Vagina (tissue), 2 donors: ENCODE results near the gene C2orf76. TPM values are rescaled to one million over a fixed set of nuclear protein-coding genes. Genes with fewer than 3 reads are reported as not detected.
A peak's percentile ranks its signal among the peaks of the same experiment; 100 is the strongest.

Source experiments
- DNase-seq, 2 donors: peaks; one replicate each; pipeline ENCODE4 v3.0.0-alpha.2; 2017; ENCODE audit errors: extremely low spot score in 2 of 2
- H3K27ac ChIP-seq: fragments of 200-600 bp; sonication (generic); one replicate; pipeline ENCODE4 v1.5.1; 2019
- H3K27me3 ChIP-seq: fragments of 200-600 bp; sonication (generic); one replicate; pipeline ENCODE4 v1.5.1; 2019
- H3K36me3 ChIP-seq, 2 donors: fragments of 200-600 bp; sonication (generic); one replicate each; pipeline ENCODE4 v1.5.1; 2017 to 2019
- H3K4me1 ChIP-seq: fragments of 200-600 bp; sonication (generic); one replicate; pipeline ENCODE4 v1.5.1; 2019
- H3K4me3 ChIP-seq, 2 donors: fragments of 200-600 bp; sonication (generic); 1 replicate in 1 of 2; 2 replicates in 1 of 2; pipeline ENCODE4 v1.5.1; 2016 to 2019
- H3K9me3 ChIP-seq: fragments of 200-600 bp; sonication (generic); one replicate; pipeline ENCODE4 v1.5.1; 2019
- POLR2A ChIP-seq, 2 donors: fragments of 450-650 bp; IDR thresholded peaks; one replicate each; pipeline ENCODE4 v1.6.1; 2017; ENCODE audit warnings: antibody characterized with exemption in 2 of 2, mild to moderate bottlenecking in 2 of 2, moderate library complexity in 2 of 2
- POLR2AphosphoS5 ChIP-seq, 2 donors: sonication (generic); formaldehyde crosslinking; IDR thresholded peaks; one replicate each; pipeline ENCODE4 v1.9.0; 2017; ENCODE audit warnings: antibody characterized with exemption in 2 of 2, mild to moderate bottlenecking in 2 of 2, low read depth in 1 of 2; ENCODE audit not compliant: insufficient read depth in 1 of 2
- intact Hi-C: fragments of 100-400 bp; cut with DNase I; formaldehyde crosslinking; loops from one replicate; pipeline ENCODE4 v1.15.1; 2023
- total RNA-seq: library from RNA; depleted of rRNA; stranded (reverse); fragments of >200 nt; gene quantifications from one replicate; pipeline ENCODE4 v1.2.3, GENCODE V29; 2016
- TF ChIP-seq, protein P1 (sequence below), 3 experiments: fragments of 450-650 bp in 2 of 3; fragments of 200-600 bp in 1 of 3; sonication (generic) in 1 of 3; IDR thresholded peaks; one replicate each; pipeline ENCODE4 v1.5.1; 2017 to 2019; ENCODE audit warnings: antibody characterized with exemption in 3 of 3, mild to moderate bottlenecking in 2 of 3, moderate library complexity in 2 of 3

C2orf76 gene
- total RNA-seq, 1 donor from 2014 or later = 3.7 TPM

DNA sequence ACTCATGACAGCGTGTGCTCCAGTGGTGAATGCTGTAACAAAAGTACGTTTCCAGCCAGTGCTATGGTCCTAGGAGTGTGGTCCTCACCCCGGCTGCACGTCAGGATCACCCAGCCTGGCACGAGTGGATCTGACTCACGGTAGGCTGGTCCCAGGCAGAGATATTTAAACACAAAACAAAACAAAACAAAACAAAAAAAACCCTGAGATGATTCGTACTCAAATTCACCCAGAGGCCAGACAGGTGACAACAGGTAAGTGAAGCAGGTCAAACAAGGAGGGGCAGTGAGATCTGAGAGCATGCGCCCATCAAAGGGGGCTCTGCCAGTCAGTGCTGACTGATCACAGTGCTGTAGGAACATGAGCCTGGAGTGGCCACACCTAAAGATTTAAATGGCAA lies 43.2 kb downstream of the C2orf76 start:
- H3K4me1 ChIP-seq = peaks cover 4% of the 10 kb centered on the region
- peak overlapping the region; percentile 7 for H3K27ac ChIP-seq
- H3K4me3 ChIP-seq = no peak overlapping the region
- no peaks in the 10 kb centered on the region for H3K36me3 ChIP-seq
- H3K27me3 ChIP-seq = no peaks in the 10 kb centered on the region
- intact Hi-C loops = no loop called here
- no peak for DNase-seq
- H3K9me3 ChIP-seq = no peaks in the 10 kb centered on the region
- TF ChIP-seq POLR2A (IDR thresholded peaks at IDR 0.05) (no peak), POLR2AphosphoS5 (IDR thresholded peaks at IDR 0.05; ENCODE audit: insufficient read depth in 1 of 2, low read depth in 1 of 2) (peak in 1 of 2 donors; percentile 41)
- TF ChIP-seq, protein P1, sequence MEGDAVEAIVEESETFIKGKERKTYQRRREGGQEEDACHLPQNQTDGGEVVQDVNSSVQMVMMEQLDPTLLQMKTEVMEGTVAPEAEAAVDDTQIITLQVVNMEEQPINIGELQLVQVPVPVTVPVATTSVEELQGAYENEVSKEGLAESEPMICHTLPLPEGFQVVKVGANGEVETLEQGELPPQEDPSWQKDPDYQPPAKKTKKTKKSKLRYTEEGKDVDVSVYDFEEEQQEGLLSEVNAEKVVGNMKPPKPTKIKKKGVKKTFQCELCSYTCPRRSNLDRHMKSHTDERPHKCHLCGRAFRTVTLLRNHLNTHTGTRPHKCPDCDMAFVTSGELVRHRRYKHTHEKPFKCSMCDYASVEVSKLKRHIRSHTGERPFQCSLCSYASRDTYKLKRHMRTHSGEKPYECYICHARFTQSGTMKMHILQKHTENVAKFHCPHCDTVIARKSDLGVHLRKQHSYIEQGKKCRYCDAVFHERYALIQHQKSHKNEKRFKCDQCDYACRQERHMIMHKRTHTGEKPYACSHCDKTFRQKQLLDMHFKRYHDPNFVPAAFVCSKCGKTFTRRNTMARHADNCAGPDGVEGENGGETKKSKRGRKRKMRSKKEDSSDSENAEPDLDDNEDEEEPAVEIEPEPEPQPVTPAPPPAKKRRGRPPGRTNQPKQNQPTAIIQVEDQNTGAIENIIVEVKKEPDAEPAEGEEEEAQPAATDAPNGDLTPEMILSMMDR (IDR thresholded peaks at IDR 0.05) = no peak

DNA sequence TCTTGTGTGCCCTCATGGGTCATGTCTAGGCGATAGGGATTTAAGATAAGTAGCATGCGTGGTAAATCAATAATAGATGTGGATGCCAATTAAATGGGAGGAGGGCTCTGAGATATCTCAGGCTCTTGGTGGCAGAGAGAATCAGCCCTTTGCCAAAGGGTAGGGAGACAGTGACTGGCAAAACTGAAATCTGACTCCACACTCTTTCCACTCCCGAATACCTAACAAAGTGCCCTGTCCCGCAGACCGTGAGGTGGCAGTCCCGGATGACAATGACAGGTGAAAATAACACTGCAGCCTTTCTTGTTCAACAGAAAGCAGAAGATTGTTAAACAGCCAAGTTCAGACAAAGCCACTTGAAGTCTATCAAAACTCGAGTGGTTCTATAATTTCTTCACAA lies 47.0 kb downstream of the C2orf76 start:
- H3K4me3 ChIP-seq = no peak overlapping the region
- no peak overlapping the region for H3K27ac ChIP-seq
- TF ChIP-seq, protein P1 (IDR thresholded peaks at IDR 0.05) = no peak
- TF ChIP-seq POLR2A (IDR thresholded peaks at IDR 0.05) (no peak), POLR2AphosphoS5 (IDR thresholded peaks at IDR 0.05; ENCODE audit: insufficient read depth in 1 of 2, low read depth in 1 of 2) (no peak)
- no peak for DNase-seq
- no peaks in the 10 kb centered on the region for H3K27me3 ChIP-seq
- intact Hi-C loops = no loop called here
- no peaks in the 10 kb centered on the region for H3K36me3 ChIP-seq
- no peaks in the 10 kb centered on the region for H3K9me3 ChIP-seq
- peaks cover 16% of the 10 kb centered on the region for H3K4me1 ChIP-seq

DNA sequence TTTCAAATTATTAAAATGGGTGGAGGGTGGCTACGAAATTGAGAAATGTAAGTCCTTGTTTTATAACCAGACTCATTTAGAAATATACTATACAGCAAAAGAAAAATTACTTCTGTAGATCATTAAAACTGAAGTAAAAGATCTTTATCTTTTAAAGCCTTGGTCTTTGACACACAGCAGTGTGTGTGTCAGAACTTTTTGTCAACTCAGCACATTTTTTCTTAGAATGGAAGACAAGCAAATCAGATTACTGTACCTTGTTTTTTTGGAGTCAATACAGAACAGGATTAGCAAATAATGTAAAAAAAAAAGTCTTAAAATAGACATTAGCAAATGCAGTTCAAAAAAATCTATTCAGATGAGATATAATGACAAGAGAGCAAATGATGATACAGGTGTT lies 49.1 kb downstream of the C2orf76 start:
- Histone ChIP-seq H3K27ac (no peak overlapping the region), H3K4me1 (peaks cover 16% of the 10 kb centered on the region), H3K4me3 (no peak overlapping the region), H3K27me3 (no peaks in the 10 kb centered on the region), H3K36me3 (no peaks in the 10 kb centered on the region), H3K9me3 (no peaks in the 10 kb centered on the region)
- TF ChIP-seq POLR2AphosphoS5 (IDR thresholded peaks at IDR 0.05; ENCODE audit: insufficient read depth in 1 of 2, low read depth in 1 of 2) (no peak), POLR2A (IDR thresholded peaks at IDR 0.05) (no peak)
- TF ChIP-seq, protein P1 (IDR thresholded peaks at IDR 0.05) = no peak
- intact Hi-C loops = no loop called here
- no peak for DNase-seq

DNA sequence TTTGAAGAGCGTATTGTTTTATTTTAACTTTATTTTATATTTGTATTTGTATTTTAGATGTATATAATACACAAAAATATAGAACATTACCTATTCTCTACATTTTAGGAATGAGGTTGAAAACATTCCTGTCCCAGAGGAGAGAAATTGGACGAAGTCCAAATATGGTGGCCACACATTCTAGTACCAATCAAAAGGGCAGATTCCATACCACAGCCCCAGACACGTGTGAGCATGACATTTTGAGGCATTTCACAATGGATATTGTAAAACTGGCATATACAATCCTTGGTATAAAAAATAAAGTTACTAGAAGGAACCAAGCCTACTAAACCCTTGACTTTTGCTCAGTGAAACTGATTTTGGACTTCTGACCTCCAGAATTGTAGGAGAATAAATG lies 50.6 kb downstream of the C2orf76 start:
- no peak for DNase-seq
- Histone ChIP-seq H3K4me1 (peaks cover 16% of the 10 kb centered on the region), H3K9me3 (no peaks in the 10 kb centered on the region), H3K36me3 (no peaks in the 10 kb centered on the region), H3K4me3 (no peak overlapping the region), H3K27ac (no peak overlapping the region), H3K27me3 (no peaks in the 10 kb centered on the region)
- TF ChIP-seq, protein P1 (IDR thresholded peaks at IDR 0.05) = no peak
- TF ChIP-seq POLR2A (IDR thresholded peaks at IDR 0.05) (no peak), POLR2AphosphoS5 (IDR thresholded peaks at IDR 0.05; ENCODE audit: insufficient read depth in 1 of 2, low read depth in 1 of 2) (no peak)
- intact Hi-C loops = no loop called here

DNA sequence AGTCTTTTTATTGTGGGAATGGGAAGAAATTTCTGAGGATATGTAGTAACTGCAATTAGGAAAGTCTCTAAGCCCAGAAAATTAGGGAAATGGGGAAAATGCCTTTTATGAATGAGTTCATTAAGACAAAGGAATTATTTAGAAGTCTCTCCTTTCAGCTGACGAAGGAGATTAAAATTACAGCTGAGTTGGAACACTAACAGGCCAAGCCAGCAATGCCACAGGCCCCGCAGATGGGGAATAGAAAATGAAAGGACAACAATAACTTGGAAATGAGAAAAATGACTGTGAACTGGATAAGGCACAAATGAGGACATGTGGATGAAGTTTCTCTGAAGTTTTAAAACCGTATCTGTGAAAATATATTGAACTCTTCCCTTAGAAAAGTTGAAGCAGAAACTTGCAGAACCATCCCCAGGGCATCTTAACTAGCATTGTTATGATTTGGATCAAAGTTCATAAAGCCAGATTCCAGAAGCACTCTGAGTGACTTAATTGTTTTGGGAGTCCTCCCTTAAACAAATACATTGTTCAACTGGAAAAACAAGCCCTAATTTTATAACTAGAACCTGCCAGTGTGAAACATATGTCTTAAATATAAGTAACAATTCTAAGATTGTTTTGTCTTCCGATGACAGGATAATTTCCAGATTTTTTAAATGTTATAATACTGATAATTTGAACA lies 51.3 kb downstream of the C2orf76 start:
- TF ChIP-seq, protein P1 (IDR thresholded peaks at IDR 0.05) = no peak
- TF ChIP-seq POLR2AphosphoS5 (IDR thresholded peaks at IDR 0.05; ENCODE audit: insufficient read depth in 1 of 2, low read depth in 1 of 2) = peak in 1 of 2 donors; percentile 79
- no peaks in the 10 kb centered on the region for H3K9me3 ChIP-seq
- H3K36me3 ChIP-seq = no peaks in the 10 kb centered on the region
- no peak overlapping the region for H3K4me3 ChIP-seq
- no peak overlapping the region for H3K27ac ChIP-seq
- peaks cover 16% of the 10 kb centered on the region for H3K4me1 ChIP-seq
- DNase-seq = no peak
- H3K27me3 ChIP-seq = no peaks in the 10 kb centered on the region
- intact Hi-C loops = no loop called here
